RPMI7951 (cell line): Measurements from ENCODE around the gene TIMM21. TPM values are rescaled to one million over a fixed set of nuclear protein-coding genes. Genes with fewer than 3 reads are reported as not detected.
A peak's percentile ranks its signal among the peaks of the same experiment; 100 is the strongest.

Experiments
- DNase-seq: peaks from one replicate; pipeline ENCODE4 v3.0.0-alpha.2; 2012; ENCODE audit warnings: low read depth
- total RNA-seq: library from RNA; depleted of rRNA; stranded (reverse); fragments of >200 nt; shearing (Covaris generic); gene quantifications from 2 replicates; pipeline ENCODE4 v1.2.3, GENCODE V29; 2014; rRNA removed

TIMM21 gene
- total RNA-seq, 1 experiment from 2014 or later = 54.4 TPM

DNA sequence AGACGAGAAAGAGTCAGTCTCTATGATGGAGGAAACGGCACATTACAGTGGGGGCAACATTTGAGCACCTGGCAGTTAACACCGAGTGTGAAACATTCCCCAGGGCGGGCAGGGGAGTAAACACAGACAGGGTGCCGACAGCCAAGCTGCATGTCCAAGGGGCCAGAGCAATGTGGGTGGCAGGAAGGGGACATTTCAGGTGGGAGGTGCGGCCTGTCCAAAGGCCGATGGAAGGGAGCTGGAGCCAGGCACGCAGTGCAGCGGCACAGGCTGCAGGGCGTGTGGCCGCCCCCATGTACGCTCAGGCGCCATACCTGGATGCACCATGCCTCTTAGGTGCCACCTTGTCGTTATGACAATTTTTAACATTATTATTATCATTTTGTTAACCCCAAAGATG is 43.3 kb downstream of the TIMM21 start:
- no peak for DNase-seq

DNA sequence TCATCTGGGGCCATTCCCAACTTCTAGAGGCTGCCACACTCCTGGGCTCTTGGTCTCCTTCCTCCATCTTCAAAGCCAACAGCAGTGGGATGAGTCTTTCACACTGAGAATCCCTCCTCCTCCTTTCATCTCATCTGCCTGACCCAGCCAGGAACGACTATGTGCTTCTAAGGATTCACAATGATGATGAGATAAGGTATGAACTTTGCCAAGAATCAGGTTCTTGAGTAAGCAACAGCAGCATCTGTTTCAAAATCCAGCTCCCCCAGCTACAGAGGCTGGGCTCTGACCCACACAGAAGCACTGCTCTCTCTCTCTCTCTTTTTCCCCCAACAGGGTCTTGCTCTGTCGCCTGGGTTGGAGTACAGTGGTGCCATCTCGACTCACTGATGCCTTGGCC is 46.4 kb downstream of the TIMM21 start:
- no peak for DNase-seq

DNA sequence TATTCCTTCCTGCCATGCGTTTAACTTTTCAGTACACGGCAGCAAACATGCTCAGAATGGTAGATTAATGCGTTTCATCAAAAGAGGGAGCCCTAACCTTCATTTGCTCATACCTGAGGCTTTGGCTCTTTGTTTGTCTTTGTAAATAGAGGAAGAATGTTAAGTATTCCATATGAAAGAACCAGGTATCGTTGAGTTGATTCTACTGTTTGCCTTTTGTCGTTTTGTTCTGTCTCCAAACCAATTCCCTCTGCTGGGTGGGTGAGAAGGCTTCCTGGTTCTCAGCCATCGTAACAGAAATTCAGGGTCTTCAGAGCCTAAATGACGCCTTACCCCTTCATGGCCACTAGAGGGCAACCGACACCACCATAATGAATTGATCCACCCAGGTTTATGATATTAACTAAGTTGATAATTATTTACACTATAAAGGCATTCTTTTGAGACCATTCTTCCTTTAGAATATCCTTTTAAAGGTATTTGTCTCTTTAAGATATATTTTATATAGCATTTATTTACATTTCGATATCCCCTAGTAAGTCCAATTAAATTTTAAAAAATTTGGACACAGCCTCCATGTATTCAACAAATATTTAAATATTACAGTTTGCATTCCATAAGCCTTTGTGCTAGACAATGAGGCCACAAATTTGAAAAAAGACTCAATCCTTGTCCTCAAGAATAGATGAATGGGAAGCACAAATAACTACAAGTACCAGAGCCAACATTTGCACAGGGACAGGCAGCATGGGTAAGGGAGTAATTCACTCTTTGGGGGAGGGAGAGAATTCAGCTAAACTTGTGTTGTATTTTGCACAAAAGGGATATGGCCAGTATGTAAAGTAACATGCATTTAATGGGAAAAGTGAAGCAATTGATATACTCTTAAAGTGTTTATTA is 48.1 kb downstream of the TIMM21 start:
- peak; percentile 43 for DNase-seq

DNA sequence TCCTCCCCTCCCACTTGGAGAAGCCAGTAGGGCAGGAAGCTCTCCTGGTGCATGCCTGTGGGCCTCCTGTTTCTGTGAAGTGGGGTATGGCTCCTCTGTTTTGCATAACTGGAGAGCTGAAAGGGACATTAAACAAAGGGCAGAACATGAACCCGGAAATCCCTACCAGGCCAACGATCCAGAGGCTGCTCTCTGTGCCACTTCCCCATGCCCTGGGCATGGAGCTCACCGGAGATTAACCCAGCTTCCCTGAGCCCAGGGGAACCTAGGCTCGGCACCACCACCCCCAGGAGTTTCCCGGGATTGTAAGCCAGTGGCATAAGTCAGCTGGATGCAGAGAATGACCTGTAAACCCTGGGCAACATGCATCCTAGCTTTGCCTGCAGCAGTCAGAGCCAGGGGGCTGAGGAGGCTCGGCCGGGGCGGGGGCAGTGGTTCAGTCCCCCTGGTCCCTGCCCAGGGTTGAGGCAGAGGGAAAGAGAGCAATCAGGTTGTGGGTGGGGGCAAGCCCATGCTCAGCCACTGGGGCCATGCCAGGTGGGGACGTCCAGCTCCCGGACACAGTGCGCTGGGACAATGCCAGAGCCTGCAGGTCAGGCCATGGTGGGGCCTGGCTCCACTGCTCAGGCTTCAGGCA is 49.5 kb downstream of the TIMM21 start:
- DNase-seq = no peak

DNA sequence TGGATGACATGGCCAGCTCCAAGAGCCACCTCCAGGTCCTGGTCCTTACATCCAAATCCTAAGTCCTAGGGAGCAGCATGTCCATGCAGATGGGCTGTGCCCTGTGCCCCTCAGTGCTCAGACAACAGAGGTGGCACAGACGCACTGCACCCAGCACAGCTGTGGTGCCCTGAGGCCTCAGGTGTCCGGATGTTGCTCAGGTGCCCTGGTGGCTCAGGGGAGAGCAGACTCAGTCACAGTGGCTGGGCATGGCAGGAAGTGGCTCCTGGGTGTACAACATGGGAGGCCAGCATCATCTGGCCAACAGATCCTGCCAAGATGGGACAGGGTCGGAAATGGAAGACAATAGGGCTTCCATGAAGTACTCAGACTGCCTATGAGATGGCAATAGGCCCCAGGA is 50.1 kb downstream of the TIMM21 start:
- DNase-seq = no peak

DNA sequence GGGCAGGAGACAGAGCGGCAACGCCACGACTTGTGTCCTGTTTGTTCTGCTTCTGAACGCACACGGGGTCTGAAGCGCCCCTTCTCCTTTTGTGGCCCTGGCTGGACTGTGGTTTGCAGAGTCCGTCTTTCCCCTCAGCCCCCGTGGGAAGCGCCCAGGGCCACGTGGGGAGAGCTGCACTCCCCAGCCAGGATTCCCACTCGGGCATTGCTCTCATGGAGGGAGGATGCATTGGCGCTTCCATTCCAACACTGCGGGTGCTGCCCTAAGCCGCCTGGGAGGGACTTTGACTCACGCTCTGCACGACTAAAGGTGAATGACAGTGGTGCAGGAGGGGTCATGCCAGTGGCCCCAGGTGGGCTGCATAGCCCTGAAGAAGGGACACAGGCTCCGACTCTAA is 52.5 kb downstream of the TIMM21 start:
- DNase-seq = no peak

DNA sequence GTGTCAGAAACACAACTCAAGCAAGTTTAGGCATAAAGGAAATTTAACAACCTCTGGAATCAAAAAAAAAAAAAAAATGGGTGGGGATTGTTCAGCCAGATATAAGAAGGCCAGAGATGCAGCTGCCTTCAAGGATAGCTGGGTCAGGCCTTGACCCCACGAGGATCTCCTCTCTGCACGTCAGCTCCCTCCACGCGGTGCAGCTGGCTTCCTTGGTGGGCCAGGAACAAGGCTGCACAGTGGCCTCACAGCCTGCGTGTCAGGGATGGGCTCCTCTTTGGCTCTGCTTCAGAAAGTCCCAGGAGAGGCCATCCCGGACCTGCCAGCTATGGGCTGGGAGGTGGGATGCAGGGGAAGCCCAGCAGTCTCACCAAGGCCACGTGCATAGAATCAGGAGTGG is 55.5 kb downstream of the TIMM21 start:
- DNase-seq = no peak

DNA sequence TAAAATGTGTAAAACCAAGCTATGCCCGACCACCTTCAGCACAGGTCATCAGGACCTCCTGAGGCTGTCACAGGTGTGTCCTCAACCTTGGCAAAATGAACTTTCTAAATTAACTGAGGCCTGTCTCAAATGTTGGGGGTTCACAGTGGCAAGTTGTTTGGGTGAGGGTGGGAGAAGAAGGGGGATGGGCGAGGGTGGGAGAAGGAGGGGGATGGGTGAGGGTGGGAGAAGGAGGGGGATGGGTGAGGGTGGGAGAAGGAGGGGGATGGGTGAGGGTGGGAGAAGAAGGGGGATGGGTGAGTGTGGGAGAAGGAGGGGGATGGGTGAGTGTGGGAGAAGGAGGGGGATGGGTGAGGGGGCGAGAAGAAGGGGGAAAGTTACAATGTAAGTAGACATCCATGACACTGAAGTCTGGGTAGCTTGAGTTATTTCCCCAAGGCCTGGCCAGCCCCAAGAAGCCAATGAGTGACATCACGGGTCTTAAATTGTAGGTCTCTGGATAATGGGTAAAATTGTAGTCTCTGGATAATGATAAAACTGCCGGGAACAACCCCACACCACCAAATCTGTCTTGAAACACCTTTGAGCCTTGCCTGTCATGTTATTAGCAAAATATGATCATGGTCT is 56.3 kb downstream of the TIMM21 start:
- peak; percentile 28 for DNase-seq

Other genes starting within 250 kb of the TIMM21 start
- 0.96 and 2.3 TPM in 2 replicates for gene FBXO15, start 689 bp upstream of the TIMM21 start, total RNA-seq
- 128 and 131 TPM in 2 replicates for gene CYB5A, start 143.4 kb downstream of the TIMM21 start, total RNA-seq
- not detected in 2 replicates for gene C18orf63, start 167.3 kb downstream of the TIMM21 start, total RNA-seq